HG03139 (cell line): ENCODE measurements around the gene ZNF385B.
"Not testable (repeated sequence)": the region's sequence is repeated elsewhere in the genome, so short reads cannot be mapped to it uniquely, and the experiment has no call there.

Experiments used
- ATAC-seq: cut with Tn5 transposase; IDR thresholded peaks from one replicate; pipeline ENCODE4 v1.9.1; 2021; ENCODE audit not compliant: unreplicated experiment

The ZNF385B gene

DNA sequence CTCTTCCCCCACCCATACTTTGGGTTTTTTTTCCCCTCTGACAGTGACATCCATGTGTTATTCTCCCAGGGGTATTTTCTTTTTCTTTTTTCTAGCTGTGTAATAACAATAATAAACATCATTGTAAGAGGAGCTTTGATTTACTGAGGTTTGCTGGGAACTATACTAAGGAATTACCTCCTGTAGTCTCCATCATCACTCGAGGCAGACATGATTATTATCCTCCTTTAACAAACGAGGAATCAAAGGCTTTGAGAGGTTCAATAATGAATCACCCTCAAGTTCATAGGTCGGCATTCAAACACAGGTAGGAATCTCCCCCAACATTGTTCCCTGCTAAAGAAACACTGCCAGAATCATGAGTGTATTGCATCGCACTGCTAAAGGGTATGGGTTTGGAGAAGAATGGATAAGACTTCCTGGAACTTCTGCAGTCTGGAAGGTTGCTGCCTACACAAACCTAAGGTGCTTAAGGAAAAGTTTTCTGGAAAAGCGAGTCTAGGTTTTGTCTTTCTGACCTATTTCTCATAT, 336.5 kb downstream of the ZNF385B start:
- ATAC-seq: no peak

- no peak for ATAC-seq
Observed at GRCh38 chr2:179521944-179522343, 339.5 kb downstream of the ZNF385B start.

DNA sequence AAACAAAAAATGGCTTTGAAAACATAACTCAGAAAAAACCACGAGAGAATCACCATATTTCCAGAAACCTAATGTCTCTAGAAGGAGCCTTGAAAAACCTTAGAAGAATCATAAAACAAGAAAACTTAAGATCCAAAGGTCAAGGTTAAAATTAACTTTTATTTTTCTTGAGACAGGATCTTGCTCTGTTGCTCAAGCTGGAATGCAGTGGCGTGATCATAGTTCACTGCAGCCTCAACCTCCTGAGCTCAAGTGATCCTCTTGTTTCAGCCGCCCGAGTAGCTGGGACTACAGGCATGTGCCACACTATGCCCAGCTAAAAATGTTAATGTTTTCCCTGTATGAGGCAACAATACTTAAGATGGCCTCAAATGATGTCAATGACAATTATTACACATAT, 342.6 kb downstream of the ZNF385B start:
- no peak for ATAC-seq

DNA sequence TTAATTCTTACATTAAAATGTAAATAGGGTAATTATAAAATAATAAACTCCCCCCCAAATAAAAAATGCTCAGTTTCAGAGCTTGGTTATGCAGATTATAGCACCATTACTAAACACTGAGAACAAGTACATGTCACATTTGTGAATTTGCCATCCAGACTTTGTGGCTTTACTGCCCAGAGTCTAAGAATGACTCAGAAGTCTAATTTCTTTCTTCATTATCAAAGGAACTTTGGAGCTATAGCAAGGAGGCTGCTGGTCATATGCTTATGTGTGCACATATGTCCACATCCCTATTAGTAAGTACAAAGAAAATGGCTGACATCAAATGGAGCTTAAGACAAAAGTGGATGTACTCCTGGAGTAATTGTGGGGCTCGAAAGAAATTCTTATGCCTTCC, 348.2 kb downstream of the ZNF385B start:
- no peak for ATAC-seq

- no peak for ATAC-seq
Observed at GRCh38 chr2:179512281-179513035, 349.0 kb downstream of the ZNF385B start.

DNA sequence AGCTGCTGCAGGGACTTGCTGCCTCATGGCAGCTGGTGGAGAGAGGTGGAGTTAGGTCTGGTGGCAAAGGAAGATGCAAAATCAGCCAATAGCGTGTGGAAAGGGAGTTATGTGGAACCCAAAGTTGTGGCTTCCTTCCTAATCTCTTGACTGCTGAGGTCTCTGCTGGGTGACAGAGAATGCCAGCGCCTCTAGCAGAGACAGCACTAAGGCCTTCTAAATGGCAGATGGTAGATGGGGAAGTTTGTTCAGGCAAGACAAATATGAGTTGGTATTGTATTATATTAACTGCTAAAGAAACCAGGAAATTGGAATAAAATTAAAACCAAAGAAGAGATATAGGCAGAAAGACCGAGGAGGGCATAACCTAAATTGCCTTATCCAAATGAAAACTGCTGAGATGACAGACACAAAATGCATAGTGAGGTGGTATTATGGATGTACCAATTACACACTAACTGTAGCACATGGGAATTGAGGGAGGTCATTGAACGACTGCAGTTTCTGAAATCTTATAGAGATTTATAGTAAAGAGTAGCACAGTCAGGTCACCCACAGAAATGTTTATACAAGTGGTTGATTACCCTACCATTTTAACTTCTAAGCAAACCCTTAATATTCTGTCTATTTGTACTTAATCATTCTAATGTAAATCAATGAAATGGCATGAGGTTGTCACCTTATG, 350.2 kb downstream of the ZNF385B start:
- no peak for ATAC-seq

DNA sequence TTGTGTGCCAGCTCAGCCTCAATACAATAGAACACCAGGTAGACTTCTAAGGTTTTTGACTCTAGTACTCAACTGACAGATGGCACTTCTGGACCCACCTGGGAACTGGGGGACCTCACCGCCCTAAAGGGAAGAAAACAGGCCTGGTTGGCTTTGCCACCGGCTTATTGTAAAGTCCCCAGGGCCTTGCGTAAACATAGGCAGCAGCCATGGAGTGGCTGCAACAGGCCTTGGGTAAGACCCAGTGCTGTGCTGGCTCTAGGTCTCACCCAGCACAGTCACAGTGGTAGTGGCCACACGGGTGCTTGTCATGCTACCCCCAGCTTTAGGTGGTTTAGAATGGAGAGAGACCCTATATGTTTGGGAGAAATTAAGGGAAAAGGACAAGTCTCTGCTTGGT, 366.1 kb downstream of the ZNF385B start:
- no peak for ATAC-seq

GRCh38 chr2:179488563-179488962, 372.8 kb downstream of the ZNF385B start:
- no peak for ATAC-seq

GRCh38 chr2:179487010-179487731, 374.2 kb downstream of the ZNF385B start:
- no peak for ATAC-seq

GRCh38 chr2:179483131-179483530, 378.3 kb downstream of the ZNF385B start:
- ATAC-seq: no peak

- no peak for ATAC-seq
Observed at GRCh38 chr2:179479947-179480346, 381.5 kb downstream of the ZNF385B start.

- no peak for ATAC-seq
Observed at GRCh38 chr2:179478771-179479170, 382.6 kb downstream of the ZNF385B start.

- ATAC-seq: no peak
Observed at GRCh38 chr2:179470992-179471391, 390.4 kb downstream of the ZNF385B start.

GRCh38 chr2:179470089-179470488, 391.3 kb downstream of the ZNF385B start:
- ATAC-seq: no peak

DNA sequence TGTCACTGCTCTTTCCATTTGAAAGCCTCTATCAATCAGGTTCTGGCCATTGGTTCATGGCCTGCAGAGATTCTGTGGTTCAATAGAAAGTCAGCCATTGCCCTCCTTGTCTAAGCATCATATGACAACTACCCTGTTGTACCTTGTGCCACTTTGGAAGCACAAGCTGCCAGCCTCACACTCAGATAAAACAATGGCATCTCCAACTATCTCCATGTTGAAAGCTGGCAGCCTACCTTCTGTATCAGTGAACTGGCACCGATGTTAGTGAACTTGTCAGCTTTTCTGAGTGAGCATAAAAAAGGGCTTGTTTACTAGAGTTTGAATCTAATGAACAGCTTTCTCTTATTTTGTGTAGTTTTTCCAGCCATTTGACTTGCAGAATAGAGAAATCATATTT, 393.5 kb downstream of the ZNF385B start:
- ATAC-seq: no peak

GRCh38 chr2:179467111-179467510, 394.3 kb downstream of the ZNF385B start:
- no peak for ATAC-seq

DNA sequence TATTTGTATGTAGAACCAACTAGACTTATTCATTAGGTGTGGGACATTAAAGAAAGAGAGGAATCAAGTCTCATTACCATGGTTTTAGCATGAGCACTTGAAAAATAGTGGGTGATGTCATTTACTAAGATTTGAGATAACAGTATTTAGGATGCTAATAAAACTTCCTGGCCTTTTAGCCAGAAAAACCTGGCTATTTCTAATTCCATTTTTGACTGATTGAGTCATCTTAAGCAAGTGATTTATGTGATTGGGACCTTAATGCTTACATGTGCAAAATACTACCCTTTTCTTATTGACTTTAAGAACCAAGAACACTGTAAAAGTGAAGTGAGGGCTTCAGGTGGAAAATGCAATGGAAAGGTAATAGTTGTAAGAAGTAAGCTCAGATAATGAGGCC, 400.0 kb downstream of the ZNF385B start:
- ATAC-seq: no peak

GRCh38 chr2:179460181-179460929, 401.1 kb downstream of the ZNF385B start:
- ATAC-seq: no peak

GRCh38 chr2:179458113-179458512, 403.3 kb downstream of the ZNF385B start:
- ATAC-seq: not testable (repeated sequence)

DNA sequence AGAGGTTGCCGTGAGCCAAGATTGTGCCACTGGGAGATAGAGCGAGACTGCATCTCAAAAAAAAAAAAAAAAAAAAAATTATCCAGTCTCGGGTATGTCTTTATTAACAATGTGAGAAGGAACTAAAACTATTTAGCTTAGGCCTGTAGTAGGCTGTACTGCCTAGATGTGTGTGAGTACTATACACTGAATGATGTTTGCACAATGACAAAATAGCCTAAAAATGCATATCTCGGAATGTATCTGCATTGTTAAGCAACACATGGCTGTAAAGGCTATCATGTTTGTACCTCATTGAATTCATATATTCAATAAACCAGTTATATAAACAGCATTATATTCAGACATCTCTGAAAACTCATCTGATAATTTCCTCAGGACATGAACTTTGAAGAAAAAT, 405.6 kb downstream of the ZNF385B start:
- no peak for ATAC-seq

- no peak for ATAC-seq
Observed at GRCh38 chr2:179455172-179455524, 406.3 kb downstream of the ZNF385B start.
